Central memory CD8-positive, alpha-beta T cell (primary cell): Measurements from ENCODE around the gene WASHC3.
A peak's percentile ranks its signal among the peaks of the same experiment; 100 is the strongest.

Experiments
- ATAC-seq: fragments of 150-1000 bp; cut with Tn5 transposase; replicated peaks from 2 replicates; pipeline ENCODE4 v1.10.0; 2022; ENCODE audit warnings: mild to moderate bottlenecking, moderate FRiP score, moderate number of reproducible peaks; ENCODE audit not compliant: poor library complexity, severe bottlenecking; ENCODE audit errors: extremely low read depth
- DNase-seq, 2 donors: peaks; one replicate each; pipeline ENCODE4 v3.0.0; 2021; ENCODE audit warnings: low spot score in 2 of 2
- H3K27ac Mint-ChIP-seq: one replicate; pipeline ENCODE4 v1.8.0; 2022; ENCODE audit warnings: low read depth, mild to moderate bottlenecking, moderate library complexity, mixed read lengths
- H3K27me3 Mint-ChIP-seq: one replicate; pipeline ENCODE4 v1.8.0; 2022; ENCODE audit warnings: mixed read lengths
- H3K36me3 Mint-ChIP-seq: one replicate; pipeline ENCODE4 v1.8.0; 2022; ENCODE audit warnings: mild to moderate bottlenecking, moderate library complexity, mixed read lengths; ENCODE audit not compliant: insufficient read depth
- H3K4me1 Mint-ChIP-seq: one replicate; pipeline ENCODE4 v1.8.0; 2022; ENCODE audit warnings: mixed read lengths
- H3K4me3 Mint-ChIP-seq: one replicate; pipeline ENCODE4 v1.8.0; 2022; ENCODE audit warnings: mild to moderate bottlenecking, moderate library complexity, mixed read lengths
- H3K9me3 Mint-ChIP-seq: one replicate; pipeline ENCODE4 v1.8.0; 2022; ENCODE audit warnings: mixed read lengths

WASHC3 gene

GRCh38 chr12:102064476-102064875 lies 2.7 kb upstream of the WASHC3 start:
- Mint-ChIP-seq H3K36me3 (peaks cover 11% of the 10 kb centered on the region), H3K4me3 (no peak overlapping the region), H3K27ac (peak overlapping the region; percentile 1), H3K9me3 (no peaks in the 10 kb centered on the region), H3K27me3 (peaks cover 11% of the 10 kb centered on the region), H3K4me1 (peaks cover 14% of the 10 kb centered on the region)
- ATAC-seq (no peak), DNase-seq (no peak)

GRCh38 chr12:102063069-102063468 lies 1.3 kb upstream of the WASHC3 start:
- Mint-ChIP-seq H3K9me3 (no peaks in the 10 kb centered on the region), H3K27ac (no peak overlapping the region), H3K27me3 (peaks cover 11% of the 10 kb centered on the region), H3K4me1 (peaks cover 20% of the 10 kb centered on the region), H3K36me3 (peaks cover 15% of the 10 kb centered on the region), H3K4me3 (no peak overlapping the region)
- DNase-seq, result no peak
- no peak for ATAC-seq

- Mint-ChIP-seq H3K4me1 (peaks cover 20% of the 10 kb centered on the region), H3K4me3 (peak overlapping the region; percentile 98), H3K9me3 (no peaks in the 10 kb centered on the region), H3K27me3 (peaks cover 11% of the 10 kb centered on the region), H3K36me3 (peaks cover 15% of the 10 kb centered on the region), H3K27ac (peak overlapping the region; percentile 99)
- DNase-seq, result no peak
- ATAC-seq, result no peak
Observed at GRCh38 chr12:102062419-102062806, 622 bp upstream of the WASHC3 start.

- Mint-ChIP-seq H3K9me3 (no peaks in the 10 kb centered on the region), H3K27ac (peak overlapping the region; percentile 99), H3K27me3 (peaks cover 11% of the 10 kb centered on the region), H3K4me1 (peaks cover 28% of the 10 kb centered on the region), H3K4me3 (peak overlapping the region; percentile 98), H3K36me3 (peaks cover 19% of the 10 kb centered on the region)
- peak; percentile 56 for ATAC-seq
- DNase-seq, result peak in 1 of 2 donors; percentile 33
Observed at GRCh38 chr12:102061096-102061559, 663 bp downstream of the WASHC3 start.

- Mint-ChIP-seq H3K36me3 (peaks cover 26% of the 10 kb centered on the region), H3K9me3 (no peaks in the 10 kb centered on the region), H3K27me3 (peaks cover under 1% of the 10 kb centered on the region), H3K4me1 (peaks cover 35% of the 10 kb centered on the region), H3K27ac (no peak overlapping the region), H3K4me3 (no peak overlapping the region)
- no peak for ATAC-seq
- no peak for DNase-seq
Observed at GRCh38 chr12:102059343-102059742, 2.4 kb downstream of the WASHC3 start.

GRCh38 chr12:102054345-102054744 lies 7.4 kb downstream of the WASHC3 start:
- H3K36me3 Mint-ChIP-seq, result peaks cover 28% of the 10 kb centered on the region
- H3K9me3 Mint-ChIP-seq, result no peaks in the 10 kb centered on the region
- H3K4me1 Mint-ChIP-seq, result peaks cover 44% of the 10 kb centered on the region
- peak overlapping the region; percentile 24 for H3K27ac Mint-ChIP-seq
- no peak for ATAC-seq
- no peaks in the 10 kb centered on the region for H3K27me3 Mint-ChIP-seq
- no peak overlapping the region for H3K4me3 Mint-ChIP-seq
- DNase-seq, result no peak

- no peak overlapping the region for H3K4me3 Mint-ChIP-seq
- H3K9me3 Mint-ChIP-seq, result no peaks in the 10 kb centered on the region
- peaks cover 38% of the 10 kb centered on the region for H3K4me1 Mint-ChIP-seq
- ATAC-seq (no peak), DNase-seq (no peak)
- peaks cover 28% of the 10 kb centered on the region for H3K36me3 Mint-ChIP-seq
- H3K27ac Mint-ChIP-seq, result no peak overlapping the region
- H3K27me3 Mint-ChIP-seq, result no peaks in the 10 kb centered on the region
Observed at GRCh38 chr12:102053062-102053349, 8.8 kb downstream of the WASHC3 start.

- no peak for DNase-seq
- ATAC-seq, result no peak
- H3K9me3 Mint-ChIP-seq, result no peaks in the 10 kb centered on the region
- no peak overlapping the region for H3K4me3 Mint-ChIP-seq
- H3K27me3 Mint-ChIP-seq, result no peaks in the 10 kb centered on the region
- H3K36me3 Mint-ChIP-seq, result peaks cover 30% of the 10 kb centered on the region
- no peak overlapping the region for H3K27ac Mint-ChIP-seq
- H3K4me1 Mint-ChIP-seq, result peaks cover 38% of the 10 kb centered on the region
Observed at GRCh38 chr12:102052192-102053061, 9.4 kb downstream of the WASHC3 start.

GRCh38 chr12:102051431-102051965 lies 10.3 kb downstream of the WASHC3 start:
- Mint-ChIP-seq H3K9me3 (no peaks in the 10 kb centered on the region), H3K27me3 (no peaks in the 10 kb centered on the region), H3K27ac (no peak overlapping the region), H3K4me1 (peaks cover 32% of the 10 kb centered on the region), H3K4me3 (no peak overlapping the region), H3K36me3 (peaks cover 31% of the 10 kb centered on the region)
- ATAC-seq, result no peak
- no peak for DNase-seq

- no peak for DNase-seq
- Mint-ChIP-seq H3K4me3 (no peak overlapping the region), H3K9me3 (no peaks in the 10 kb centered on the region), H3K36me3 (peaks cover 29% of the 10 kb centered on the region), H3K4me1 (peaks cover 30% of the 10 kb centered on the region), H3K27me3 (no peaks in the 10 kb centered on the region), H3K27ac (no peak overlapping the region)
- no peak for ATAC-seq
Observed at GRCh38 chr12:102050660-102051430, 10.9 kb downstream of the WASHC3 start.

GRCh38 chr12:102043928-102044327 lies 17.9 kb downstream of the WASHC3 start:
- DNase-seq, result no peak

GRCh38 chr12:102033991-102034745 lies 27.6 kb downstream of the WASHC3 start:
- ATAC-seq (no peak), DNase-seq (no peak)
- no peaks in the 10 kb centered on the region for H3K27me3 Mint-ChIP-seq
- peaks cover 38% of the 10 kb centered on the region for H3K36me3 Mint-ChIP-seq
- H3K4me1 Mint-ChIP-seq, result peaks cover 11% of the 10 kb centered on the region
- H3K27ac Mint-ChIP-seq, result no peak overlapping the region
- H3K4me3 Mint-ChIP-seq, result no peak overlapping the region
- no peaks in the 10 kb centered on the region for H3K9me3 Mint-ChIP-seq

More at GRCh38 chr12:102043928-102044327, 17.9 kb downstream of the WASHC3 start:
- no peaks in the 10 kb centered on the region for H3K27me3 Mint-ChIP-seq
- H3K27ac Mint-ChIP-seq, result no peak overlapping the region
- no peaks in the 10 kb centered on the region for H3K9me3 Mint-ChIP-seq
- no peak for ATAC-seq
- no peak overlapping the region for H3K4me3 Mint-ChIP-seq
- no peaks in the 10 kb centered on the region for H3K4me1 Mint-ChIP-seq
- peaks cover 24% of the 10 kb centered on the region for H3K36me3 Mint-ChIP-seq
